Hippocampal formation (tissue), 2 donors: Measurements from ENCODE around the gene CNPY1.
"Not testable (repeated sequence)": the region's sequence is repeated elsewhere in the genome, so short reads cannot be mapped to it uniquely, and the experiment has no call there.

ENCODE experiments used
- DNase-seq, 2 donors: peaks; one replicate each; lab custom pipeline; 2025; lab: John Stamatoyannopoulos, UW

The CNPY1 gene

DNA sequence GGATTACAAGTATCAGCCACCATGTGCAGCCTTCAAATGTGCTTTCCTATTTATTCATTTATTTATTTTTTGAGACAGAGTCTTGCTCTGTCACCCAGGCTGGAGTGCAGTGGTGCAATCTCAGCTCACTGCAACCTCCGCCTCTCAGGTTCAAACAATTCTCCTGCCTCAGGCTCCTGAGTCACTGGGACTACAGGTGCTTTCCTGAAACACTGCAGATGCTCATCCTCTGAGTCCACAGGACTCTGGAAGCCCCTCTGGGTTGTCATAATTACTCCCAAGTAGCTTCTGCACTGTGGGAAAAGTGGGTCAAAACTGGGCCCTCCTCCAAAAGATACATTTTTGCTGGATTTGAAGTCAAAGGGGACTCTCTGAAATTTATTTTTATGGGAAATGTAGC is at the start of gene CNPY1:
Gene CNPY1 (minus strand): TSS at position 111 of the 400 bp plus-strand sequence. CDS start 630 bp downstream, outside the sequence.
- not testable (repeated sequence) for DNase-seq

DNA sequence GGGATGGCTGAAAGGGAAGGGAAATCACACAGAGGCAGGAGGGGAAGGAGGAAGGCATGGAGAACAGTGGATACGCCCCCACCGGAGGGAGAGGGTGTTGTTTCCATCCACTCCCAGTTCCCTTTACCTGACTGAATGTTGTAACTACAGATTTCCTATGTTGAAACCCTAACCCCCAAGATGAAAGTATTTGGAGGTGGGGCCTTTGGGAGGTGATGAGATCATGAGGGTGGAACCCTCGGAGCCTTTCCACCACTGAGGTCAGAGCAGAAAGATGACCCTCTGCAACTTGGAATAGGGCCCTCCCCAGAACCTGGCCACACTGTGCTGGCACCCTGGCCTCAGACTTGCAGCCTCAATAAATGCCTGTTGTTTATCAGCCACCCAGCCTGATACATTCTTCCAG is 48.6 kb upstream of the CNPY1 start:
- DNase-seq, result no peak

DNA sequence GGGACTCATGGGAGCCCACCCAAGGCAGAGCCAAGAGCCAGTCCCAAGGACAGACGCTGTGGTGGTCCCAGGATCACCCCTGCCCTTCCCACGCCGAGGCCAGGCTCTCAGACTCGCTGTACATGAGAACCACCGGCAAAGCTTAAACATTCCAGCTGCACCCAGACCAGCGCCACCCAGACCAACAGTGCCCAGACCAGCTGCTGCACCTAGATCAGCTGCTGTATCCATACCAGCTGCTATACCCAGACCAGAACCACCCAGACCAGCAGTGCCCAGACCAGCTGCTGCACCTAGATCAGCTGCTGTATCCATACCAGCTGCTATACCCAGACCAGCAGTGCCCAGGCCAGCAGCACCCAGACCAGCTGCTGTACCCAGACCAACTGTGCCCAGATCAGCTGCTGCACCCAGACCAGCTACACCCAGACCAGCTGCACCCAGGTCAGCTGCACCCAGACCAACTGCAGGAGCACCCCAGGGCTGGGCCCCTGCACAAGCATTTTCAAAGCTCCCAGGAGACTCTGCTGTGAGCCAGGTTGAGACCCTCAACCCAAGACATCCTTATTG is 47.9 kb upstream of the CNPY1 start:
- DNase-seq, result no peak

GRCh38 chr7:155593461-155594162 is 47.3 kb upstream of the CNPY1 start:
- no peak for DNase-seq

GRCh38 chr7:155591055-155591775 is 44.9 kb upstream of the CNPY1 start:
- DNase-seq, result no peak

DNA sequence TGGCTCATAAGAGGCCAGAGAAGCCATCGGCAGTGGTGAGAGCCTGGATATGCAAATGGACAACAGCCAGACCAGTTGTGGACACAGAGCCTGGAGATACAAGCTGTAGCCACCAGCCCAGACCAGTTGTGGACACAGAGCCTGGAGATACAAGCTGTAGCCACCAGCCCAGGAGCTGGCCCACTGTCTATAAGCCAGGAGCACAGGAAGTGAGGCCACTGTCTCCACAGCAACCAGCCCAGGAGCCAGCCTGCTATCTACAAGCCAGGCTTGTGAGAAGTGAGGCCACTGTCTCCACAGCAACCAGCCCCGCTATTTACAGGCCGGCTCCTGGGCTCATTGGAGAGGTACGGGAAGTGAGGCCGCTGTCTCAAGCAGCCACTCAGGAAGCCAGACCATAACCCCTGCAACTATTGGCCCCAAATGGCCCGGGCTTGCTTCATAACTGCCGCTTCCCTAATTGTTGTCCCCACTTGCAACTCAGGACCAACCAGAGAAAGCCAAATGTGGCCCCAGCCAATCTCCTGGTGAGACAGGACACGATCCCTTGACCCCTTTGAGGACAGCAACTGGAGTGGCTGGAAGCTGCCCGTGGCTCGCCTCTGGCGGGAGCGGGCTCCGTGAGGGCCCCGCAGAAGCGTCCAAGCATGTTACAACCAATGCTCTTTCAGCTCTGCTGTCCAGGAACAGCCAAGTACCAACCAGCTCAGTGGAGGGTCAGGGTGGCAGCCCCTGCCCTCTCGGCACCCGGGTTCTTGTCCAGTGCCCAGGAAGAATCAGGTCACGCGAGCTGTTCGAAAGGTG is 44.1 kb upstream of the CNPY1 start:
- DNase-seq, result peak in 1 of 2 donors; percentile 21

GRCh38 chr7:155589001-155589980 is 42.9 kb upstream of the CNPY1 start:
- no peak for DNase-seq

DNA sequence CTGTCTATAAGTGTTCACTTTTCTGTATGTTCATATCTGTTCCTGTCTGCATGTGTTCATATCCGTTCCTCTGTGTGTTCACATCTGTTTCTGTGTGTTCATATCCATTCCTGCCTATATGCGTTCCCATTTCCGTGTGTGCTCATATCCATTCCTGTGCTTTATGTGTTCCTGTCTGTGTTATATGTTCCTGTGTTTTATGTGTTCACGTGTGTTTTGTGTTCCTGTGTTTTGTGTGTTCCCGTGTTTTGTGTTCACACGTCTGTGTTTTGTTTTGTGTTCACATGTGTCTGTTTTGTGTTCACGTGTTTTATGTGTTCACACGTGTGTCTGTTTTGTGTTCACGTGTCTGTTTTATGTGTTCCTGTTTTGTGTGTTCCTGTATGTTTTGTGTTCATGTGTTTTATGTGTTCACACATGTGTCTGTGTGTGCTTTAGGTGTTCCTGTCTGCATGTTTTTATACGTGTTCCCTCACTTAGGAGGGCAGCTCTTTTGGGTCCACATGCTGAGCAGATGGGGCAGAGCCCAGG is 42.2 kb upstream of the CNPY1 start:
- DNase-seq, result no peak

DNA sequence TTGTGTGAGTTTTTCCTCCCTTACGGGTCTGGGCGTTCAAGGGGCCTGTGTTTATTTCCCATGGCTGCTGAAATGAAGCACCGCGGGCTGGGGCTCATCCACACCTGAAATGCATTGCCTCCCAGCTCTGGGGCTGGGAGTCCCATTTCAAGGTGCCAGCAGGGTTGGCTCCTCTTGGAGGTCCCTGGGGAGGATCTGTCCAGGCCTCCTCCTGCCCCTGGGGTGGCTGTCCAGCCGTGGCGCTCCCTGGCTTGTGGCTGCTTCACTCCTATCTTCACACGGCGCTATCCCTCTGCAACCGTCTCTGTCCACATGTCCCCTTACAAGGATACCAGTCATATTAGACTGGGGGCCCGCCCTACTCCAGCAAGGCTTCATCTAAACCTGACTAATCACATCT is 41.1 kb upstream of the CNPY1 start:
- DNase-seq, result no peak

- DNase-seq, result no peak
These were observed 40.6 kb upstream of the CNPY1 start for GRCh38 chr7:155586843-155587440.

DNA sequence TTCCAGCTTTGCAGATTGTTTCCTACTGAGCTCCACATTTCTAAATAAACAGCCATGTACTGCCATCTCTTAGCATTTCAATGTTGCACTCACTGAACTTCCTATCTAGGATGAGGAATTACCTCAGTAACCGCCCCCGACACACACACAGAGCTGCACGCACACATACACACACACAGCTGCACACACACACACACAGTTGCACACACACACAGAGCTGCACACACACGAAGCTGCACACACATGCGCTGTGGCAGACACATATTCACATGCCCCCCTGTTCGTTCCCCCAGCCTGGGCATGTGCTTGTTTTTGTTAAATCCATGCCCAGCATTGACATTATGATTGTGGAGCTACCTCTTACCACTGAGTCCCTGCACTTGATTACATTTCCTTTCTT is 39.6 kb upstream of the CNPY1 start:
- no peak for DNase-seq

DNA sequence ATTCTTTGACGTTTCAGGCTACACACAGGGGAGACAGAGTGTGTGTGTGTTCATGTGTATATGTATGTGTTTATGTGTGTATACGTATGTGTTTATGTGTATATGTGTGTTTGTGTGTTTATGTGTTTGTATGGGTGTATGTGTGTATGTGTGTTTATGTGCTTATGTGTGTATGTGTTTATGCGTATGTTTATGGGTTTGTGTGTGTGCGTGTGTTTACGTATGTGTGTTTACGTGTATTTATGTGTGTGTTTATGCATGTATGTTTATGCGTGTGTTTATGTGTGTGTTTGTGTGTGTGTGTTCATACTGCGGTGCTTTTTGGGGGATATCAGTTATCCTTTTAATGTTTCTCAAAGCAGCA is 39.2 kb upstream of the CNPY1 start:
- no peak for DNase-seq

DNA sequence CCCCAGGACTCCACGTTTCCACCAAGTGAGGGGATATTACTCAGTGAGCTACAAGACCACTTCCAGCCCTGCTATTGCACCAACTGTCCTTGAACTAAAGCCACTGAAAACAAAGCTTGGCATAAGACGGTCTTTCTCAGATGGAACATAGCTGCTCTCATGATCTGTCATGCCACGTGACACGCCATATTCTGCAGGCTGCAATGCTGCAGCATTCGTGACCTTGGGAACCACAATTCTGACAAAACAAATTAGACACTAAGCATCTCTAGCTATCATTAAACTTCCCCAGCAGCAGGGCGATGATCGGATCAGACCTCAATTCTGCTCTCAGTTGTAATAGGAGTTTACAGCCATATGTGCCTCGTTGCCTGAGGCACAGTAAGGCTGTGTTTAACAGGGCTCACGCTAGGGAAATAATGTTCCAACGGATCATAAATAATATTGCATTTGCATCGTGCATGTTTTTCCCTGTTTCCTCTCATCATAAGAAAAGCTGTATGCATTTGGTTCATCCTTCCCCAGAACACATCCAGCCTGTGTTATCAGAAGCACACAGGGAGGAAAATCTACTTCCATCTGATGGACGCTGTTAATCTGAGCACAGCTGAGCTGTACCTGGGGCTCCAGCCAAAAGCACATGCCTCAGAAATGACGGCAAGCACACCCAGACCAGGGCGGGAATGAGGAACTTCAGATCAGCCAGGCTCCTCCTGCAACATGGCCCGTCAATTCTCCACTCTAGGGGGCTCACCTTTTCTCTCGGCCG is 38.6 kb upstream of the CNPY1 start:
- DNase-seq, result no peak

DNA sequence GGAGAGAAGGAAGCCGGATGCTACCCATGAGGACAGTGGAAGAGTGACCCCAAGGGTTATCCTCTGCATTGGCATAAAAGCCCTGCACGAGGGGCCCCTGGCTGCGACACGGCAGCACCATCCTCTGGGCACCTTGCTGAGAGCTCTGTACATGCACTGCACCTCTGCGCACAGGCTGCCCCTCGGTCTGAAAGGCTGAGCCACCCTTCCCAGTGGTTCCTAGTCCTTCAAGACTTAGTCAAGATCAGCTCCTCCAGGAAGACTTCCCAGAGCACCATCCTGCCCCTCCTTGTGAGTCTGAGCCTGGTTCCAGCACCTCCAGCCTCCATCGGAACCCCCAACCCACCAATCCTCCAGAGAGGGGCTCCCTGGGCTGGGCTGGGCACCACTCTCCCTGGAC is 37.9 kb upstream of the CNPY1 start:
- no peak for DNase-seq

GRCh38 chr7:155583636-155584035 is 37.3 kb upstream of the CNPY1 start:
- DNase-seq, result no peak

DNA sequence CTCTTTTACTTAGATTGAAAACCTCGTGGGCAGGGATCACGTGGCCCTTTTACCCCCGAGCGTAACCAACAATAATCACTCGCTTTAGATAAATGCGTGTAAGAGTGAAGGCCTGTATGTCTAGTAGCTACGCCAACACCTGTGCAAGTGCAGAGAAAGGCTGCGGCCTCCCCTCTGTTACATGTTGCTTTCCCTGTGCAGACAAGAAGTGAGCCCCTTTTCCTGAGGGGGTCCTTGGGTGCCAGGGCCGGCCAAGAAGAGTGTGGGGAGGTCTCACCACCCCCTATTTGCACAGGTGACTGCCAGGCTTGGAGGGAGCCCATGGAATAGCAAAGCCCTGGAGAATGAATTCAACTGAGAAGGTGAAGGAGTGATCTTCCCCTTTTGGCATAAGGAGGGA is 35.6 kb upstream of the CNPY1 start:
- DNase-seq, result no peak

- no peak for DNase-seq
These were observed 34.9 kb upstream of the CNPY1 start for GRCh38 chr7:155581107-155581830.

- no peak for DNase-seq
These were observed 34.0 kb upstream of the CNPY1 start for GRCh38 chr7:155580367-155580766.

DNA sequence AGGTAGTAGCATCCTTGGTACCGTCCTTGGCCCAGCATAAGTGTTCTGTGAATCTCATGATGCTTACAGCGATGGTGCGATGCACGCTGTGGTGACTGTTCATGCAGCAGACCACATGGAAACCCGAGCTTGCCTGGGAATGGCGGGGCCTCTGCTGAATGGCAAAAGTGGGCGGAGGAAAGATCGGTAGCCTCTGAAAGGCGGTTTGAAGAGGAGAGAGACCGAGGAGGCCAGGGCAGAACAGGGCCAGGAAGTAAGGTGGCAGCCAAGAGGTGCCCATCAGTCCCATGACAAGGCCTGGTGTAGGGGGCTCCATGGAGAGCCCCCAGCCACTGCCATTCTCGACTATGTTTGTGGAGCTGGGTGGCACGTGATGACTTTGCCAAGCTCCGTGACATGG is 33.2 kb upstream of the CNPY1 start:
- DNase-seq, result no peak
